Right lobe of liver (tissue), 4 donors: ENCODE measurements around the gene BCDIN3D.

Experiments
- POLR2A ChIP-seq: fragments of 450-650 bp; IDR thresholded peaks from one replicate; pipeline ENCODE4 v1.6.1; 2017; ENCODE audit warnings: antibody characterized with exemption, mild to moderate bottlenecking
- TF ChIP-seq, protein P1 (sequence below), 4 donors: fragments of 200-600 bp in 3 of 4; fragments of 450-650 bp in 1 of 4; IDR thresholded peaks; one replicate each; pipeline versions ENCODE4 v1.5.1 to v1.8.0; 2016 to 2022; ENCODE audit warnings: antibody characterized with exemption in 4 of 4, mild to moderate bottlenecking in 2 of 4
- donor health status: DM: no; HTN: no; CAD: no.
- donor health status: DM: no; HTN: no; CAD: no.
- donor health status: DM: no; HTN: yes; CAD: no.

- TF ChIP-seq, protein P1, sequence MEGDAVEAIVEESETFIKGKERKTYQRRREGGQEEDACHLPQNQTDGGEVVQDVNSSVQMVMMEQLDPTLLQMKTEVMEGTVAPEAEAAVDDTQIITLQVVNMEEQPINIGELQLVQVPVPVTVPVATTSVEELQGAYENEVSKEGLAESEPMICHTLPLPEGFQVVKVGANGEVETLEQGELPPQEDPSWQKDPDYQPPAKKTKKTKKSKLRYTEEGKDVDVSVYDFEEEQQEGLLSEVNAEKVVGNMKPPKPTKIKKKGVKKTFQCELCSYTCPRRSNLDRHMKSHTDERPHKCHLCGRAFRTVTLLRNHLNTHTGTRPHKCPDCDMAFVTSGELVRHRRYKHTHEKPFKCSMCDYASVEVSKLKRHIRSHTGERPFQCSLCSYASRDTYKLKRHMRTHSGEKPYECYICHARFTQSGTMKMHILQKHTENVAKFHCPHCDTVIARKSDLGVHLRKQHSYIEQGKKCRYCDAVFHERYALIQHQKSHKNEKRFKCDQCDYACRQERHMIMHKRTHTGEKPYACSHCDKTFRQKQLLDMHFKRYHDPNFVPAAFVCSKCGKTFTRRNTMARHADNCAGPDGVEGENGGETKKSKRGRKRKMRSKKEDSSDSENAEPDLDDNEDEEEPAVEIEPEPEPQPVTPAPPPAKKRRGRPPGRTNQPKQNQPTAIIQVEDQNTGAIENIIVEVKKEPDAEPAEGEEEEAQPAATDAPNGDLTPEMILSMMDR (IDR thresholded peaks at IDR 0.05) = no peak
- TF ChIP-seq POLR2A = no peak
Observed at GRCh38 chr12:49870501-49871262, 27.8 kb upstream of the BCDIN3D start.
